ENCODE measurements around the gene ANKRD50.

The ANKRD50 gene

DNA sequence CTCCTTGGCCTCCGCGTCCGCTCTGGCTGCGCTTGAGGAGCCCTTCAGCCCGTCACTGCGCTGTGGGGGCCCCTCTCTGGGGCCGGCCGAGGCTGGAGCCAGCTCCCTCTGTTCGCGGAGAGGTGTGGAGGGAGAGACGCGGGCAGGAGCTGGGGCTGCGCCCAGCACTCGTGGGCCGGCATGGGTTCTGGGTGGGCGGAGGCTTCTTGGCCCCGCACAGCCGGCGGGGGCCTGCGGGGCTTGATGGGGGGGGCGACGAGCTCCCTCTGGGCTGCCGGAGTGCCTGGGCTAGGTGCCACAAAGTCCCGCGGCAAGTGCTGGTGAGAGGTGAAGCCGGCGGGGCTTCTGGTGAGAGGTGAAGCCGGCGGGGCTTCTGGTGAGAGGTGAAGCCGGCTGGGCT, 61.9 kb downstream of the ANKRD50 start:
- Histone ChIP-seq H3K4me3 (ENCODE audit: low read length) (no peak overlapping the region), H3K9me3 (ENCODE audit: control insufficient read depth, low read depth, low read length) (no peaks in the 10 kb centered on the region), H3K4me1 (ENCODE audit: control insufficient read depth, low read depth, low read length) (no peaks in the 10 kb centered on the region), H3K27me3 (ENCODE audit: control insufficient read depth, insufficient read depth, low read length) (no peaks in the 10 kb centered on the region), H3K36me3 (ENCODE audit: control insufficient read depth, low read depth, low read length) (no peaks in the 10 kb centered on the region), H3K27ac (ENCODE audit: low read length) (no peak overlapping the region), H3K9ac (ENCODE audit: low read length) (no peak overlapping the region)

DNA sequence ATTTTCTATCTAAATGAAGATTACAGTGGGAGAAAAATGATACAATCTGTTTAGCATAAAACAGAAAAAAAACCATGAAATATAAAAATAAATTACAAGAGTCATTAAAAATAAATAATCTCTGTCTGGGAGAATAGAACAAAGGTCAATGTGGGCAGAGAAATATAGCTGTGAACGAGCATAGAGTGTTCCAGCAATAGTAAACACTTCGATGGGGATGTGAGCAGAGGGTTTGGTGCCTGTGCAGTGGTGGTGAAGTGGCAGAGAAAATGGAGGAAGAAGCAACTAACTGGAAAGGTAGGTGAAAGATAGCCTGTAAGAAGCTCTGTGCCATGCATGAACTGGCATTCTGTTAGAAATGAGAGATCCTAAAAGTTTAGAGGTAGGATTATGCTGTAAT, 64.9 kb downstream of the ANKRD50 start:
- no peaks in the 10 kb centered on the region for H3K36me3 ChIP-seq (ENCODE audit: control insufficient read depth, low read depth, low read length)
- H3K27ac ChIP-seq (ENCODE audit: low read length), result no peak overlapping the region
- H3K27me3 ChIP-seq (ENCODE audit: control insufficient read depth, insufficient read depth, low read length), result no peaks in the 10 kb centered on the region
- H3K9me3 ChIP-seq (ENCODE audit: control insufficient read depth, low read depth, low read length), result no peaks in the 10 kb centered on the region
- H3K9ac ChIP-seq (ENCODE audit: low read length), result no peak overlapping the region
- H3K4me3 ChIP-seq (ENCODE audit: low read length), result no peak overlapping the region
- peaks cover 5% of the 10 kb centered on the region for H3K4me1 ChIP-seq (ENCODE audit: control insufficient read depth, low read depth, low read length)

DNA sequence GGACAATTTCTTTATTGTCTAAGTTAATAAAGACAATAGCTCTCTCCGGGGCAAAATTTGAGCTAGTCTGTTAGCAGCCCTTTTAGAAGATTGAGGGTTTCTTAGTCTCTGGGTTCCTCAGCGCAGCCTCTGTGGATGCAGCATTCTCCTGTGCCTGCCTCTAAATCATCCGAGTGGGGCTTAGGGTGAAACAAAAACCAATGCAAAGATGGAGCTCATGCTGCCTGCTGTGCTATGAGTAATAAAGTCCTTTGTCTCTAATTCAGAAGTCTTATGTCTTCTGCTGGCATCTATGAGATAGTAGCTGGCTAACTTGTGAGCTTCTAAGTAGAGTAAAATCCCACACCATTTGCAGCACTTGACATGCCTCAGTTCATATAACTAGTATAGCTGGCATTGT, 67.9 kb downstream of the ANKRD50 start:
- Histone ChIP-seq H3K4me1 (ENCODE audit: control insufficient read depth, low read depth, low read length) (peaks cover 15% of the 10 kb centered on the region), H3K27ac (ENCODE audit: low read length) (no peak overlapping the region), H3K9ac (ENCODE audit: low read length) (no peak overlapping the region), H3K27me3 (ENCODE audit: control insufficient read depth, insufficient read depth, low read length) (no peaks in the 10 kb centered on the region), H3K9me3 (ENCODE audit: control insufficient read depth, low read depth, low read length) (no peaks in the 10 kb centered on the region), H3K4me3 (ENCODE audit: low read length) (no peak overlapping the region), H3K36me3 (ENCODE audit: control insufficient read depth, low read depth, low read length) (no peaks in the 10 kb centered on the region)

DNA sequence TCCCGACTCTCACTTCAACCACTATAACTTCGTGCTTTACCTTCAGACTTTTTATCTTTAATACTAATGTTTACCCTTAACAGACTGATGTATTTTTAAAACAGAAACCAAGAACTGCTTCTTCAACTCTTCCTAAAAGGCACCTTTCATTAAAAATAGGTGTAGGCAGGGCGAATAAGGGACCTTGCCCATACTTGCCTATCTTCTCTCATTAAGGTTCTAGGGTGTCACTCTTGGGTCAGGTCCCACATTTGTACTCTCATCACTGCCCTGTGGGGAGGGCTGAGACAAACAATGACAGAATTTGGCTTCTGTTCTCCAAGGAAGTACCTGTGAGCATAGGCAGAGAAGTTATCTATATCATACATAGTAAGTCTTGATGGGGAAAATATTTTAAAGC, 69.7 kb downstream of the ANKRD50 start:
- Histone ChIP-seq H3K4me1 (ENCODE audit: control insufficient read depth, low read depth, low read length) (peaks cover 18% of the 10 kb centered on the region), H3K4me3 (ENCODE audit: low read length) (no peak overlapping the region), H3K27ac (ENCODE audit: low read length) (no peak overlapping the region), H3K9me3 (ENCODE audit: control insufficient read depth, low read depth, low read length) (no peaks in the 10 kb centered on the region), H3K27me3 (ENCODE audit: control insufficient read depth, insufficient read depth, low read length) (no peaks in the 10 kb centered on the region), H3K36me3 (ENCODE audit: control insufficient read depth, low read depth, low read length) (no peaks in the 10 kb centered on the region), H3K9ac (ENCODE audit: low read length) (no peak overlapping the region)

DNA sequence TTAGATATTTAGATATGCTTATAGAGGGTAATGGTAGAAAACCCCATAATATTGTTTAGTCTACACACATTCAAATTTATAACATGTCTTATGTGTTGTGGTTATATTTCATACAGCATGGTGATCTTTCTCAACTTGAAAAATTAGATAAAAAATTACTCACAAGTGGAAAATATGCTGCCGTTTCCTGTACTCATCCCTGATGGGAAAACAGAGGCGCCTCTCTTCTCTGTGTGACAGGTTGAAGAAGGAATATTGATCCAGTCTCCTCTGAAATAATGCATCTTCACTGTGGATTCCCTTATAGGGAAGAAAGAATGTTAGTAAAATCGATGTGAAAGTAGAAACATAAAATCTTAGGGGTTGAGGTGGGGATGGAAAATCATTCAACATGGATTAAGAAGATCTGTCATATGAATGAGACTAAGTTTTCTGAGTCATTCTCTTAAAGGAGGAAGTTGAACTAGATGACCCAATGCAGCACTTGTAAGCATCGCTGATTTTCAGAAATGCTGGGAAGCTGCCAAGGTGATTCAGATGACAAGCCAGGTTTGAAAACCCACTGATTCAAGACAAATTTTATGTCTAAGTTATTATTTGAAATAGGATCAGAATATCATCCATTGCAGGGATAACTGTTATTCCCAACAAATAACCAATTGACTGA, 70.7 kb downstream of the ANKRD50 start:
- H3K36me3 ChIP-seq (ENCODE audit: control insufficient read depth, low read depth, low read length), result no peaks in the 10 kb centered on the region
- no peak overlapping the region for H3K27ac ChIP-seq (ENCODE audit: low read length)
- peaks cover 22% of the 10 kb centered on the region for H3K4me1 ChIP-seq (ENCODE audit: control insufficient read depth, low read depth, low read length)
- H3K9ac ChIP-seq (ENCODE audit: low read length), result no peak overlapping the region
- H3K9me3 ChIP-seq (ENCODE audit: control insufficient read depth, low read depth, low read length), result no peaks in the 10 kb centered on the region
- H3K27me3 ChIP-seq (ENCODE audit: control insufficient read depth, insufficient read depth, low read length), result no peaks in the 10 kb centered on the region
- no peak overlapping the region for H3K4me3 ChIP-seq (ENCODE audit: low read length)

DNA sequence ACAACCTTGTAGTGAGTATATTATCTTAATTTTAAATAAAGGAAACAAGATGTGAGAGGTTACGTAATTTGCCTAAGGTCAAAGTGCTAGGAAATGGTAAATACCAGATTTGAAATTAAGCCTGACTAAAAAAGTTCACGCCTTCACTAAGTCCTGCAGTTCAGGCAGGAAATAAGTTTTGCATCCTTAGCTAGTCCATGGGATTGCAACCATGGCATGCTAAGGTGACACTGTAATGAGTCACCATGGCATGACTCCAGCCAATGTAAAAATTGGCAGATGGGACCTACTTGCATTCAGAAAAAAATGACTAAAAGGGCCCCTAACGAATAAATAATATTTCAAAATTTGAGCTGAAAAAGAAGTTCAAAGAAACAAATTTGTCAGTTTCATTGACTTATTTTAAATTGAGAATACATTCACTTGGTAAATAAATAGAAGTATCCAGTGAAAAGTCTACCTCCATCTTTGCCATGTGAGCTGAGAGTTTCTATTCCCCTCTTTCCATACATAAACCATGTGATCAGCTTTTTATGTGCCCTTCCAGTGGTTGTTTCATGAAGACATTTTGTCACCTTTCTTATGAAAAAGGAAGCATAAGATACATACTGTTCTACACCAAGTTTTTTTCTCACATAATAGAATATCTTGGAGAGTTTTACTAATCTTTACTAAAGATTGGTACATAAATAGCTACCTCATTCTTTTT, 72.4 kb downstream of the ANKRD50 start:
- Histone ChIP-seq H3K9ac (ENCODE audit: low read length) (no peak overlapping the region), H3K27me3 (ENCODE audit: control insufficient read depth, insufficient read depth, low read length) (no peaks in the 10 kb centered on the region), H3K9me3 (ENCODE audit: control insufficient read depth, low read depth, low read length) (no peaks in the 10 kb centered on the region), H3K4me1 (ENCODE audit: control insufficient read depth, low read depth, low read length) (peaks cover 29% of the 10 kb centered on the region), H3K4me3 (ENCODE audit: low read length) (no peak overlapping the region), H3K27ac (ENCODE audit: low read length) (no peak overlapping the region), H3K36me3 (ENCODE audit: control insufficient read depth, low read depth, low read length) (no peaks in the 10 kb centered on the region)

DNA sequence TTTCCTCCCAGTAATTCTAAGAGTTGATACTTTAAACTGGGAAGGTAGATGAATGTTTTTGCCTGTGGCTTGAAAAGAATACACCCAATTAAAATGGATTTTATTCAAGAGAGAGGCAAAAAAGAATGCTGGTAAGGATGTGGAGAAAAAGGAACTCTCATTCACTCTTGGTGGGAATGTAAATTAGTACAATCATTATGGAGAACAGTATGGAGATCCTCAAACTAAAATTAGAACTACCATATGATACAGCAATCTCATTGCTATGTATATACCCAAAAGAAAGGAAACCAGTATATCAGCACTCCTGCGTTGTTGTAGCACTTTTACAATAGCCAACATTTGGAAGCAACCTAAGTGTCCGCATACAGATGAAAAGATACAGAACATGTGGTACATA, 75.2 kb downstream of the ANKRD50 start:
- no peaks in the 10 kb centered on the region for H3K9me3 ChIP-seq (ENCODE audit: control insufficient read depth, low read depth, low read length)
- peaks cover 37% of the 10 kb centered on the region for H3K4me1 ChIP-seq (ENCODE audit: control insufficient read depth, low read depth, low read length)
- H3K4me3 ChIP-seq (ENCODE audit: low read length), result no peak overlapping the region

DNA sequence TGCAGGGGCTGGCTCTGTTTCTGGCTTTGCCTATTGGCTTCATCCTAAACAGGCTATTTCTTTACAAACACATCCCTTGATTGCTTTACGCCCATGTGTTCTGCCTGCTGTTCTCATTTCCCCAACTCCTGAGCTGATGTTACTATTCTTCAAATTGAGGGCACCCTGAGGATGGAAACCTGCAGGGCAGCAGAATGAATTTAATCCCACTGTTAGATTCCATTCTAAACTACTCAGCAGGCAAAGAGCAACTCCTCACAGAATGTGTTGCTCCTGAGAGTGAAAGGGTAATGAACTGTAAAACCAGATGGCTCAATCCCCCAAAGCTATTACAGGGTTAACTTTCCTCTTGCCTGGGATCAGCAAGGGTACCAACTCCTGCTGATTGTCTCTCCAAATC, 75.7 kb downstream of the ANKRD50 start:
- Histone ChIP-seq H3K36me3 (ENCODE audit: control insufficient read depth, low read depth, low read length) (no peaks in the 10 kb centered on the region), H3K9ac (ENCODE audit: low read length) (no peak overlapping the region), H3K27me3 (ENCODE audit: control insufficient read depth, insufficient read depth, low read length) (no peaks in the 10 kb centered on the region), H3K27ac (ENCODE audit: low read length) (no peak overlapping the region), H3K9me3 (ENCODE audit: control insufficient read depth, low read depth, low read length) (no peaks in the 10 kb centered on the region), H3K4me1 (ENCODE audit: control insufficient read depth, low read depth, low read length) (peaks cover 32% of the 10 kb centered on the region), H3K4me3 (ENCODE audit: low read length) (no peak overlapping the region)

More for the DNA sequence above, 75.2 kb downstream of the ANKRD50 start:
- H3K27me3 ChIP-seq (ENCODE audit: control insufficient read depth, insufficient read depth, low read length), result no peaks in the 10 kb centered on the region
- no peak overlapping the region for H3K27ac ChIP-seq (ENCODE audit: low read length)
- no peaks in the 10 kb centered on the region for H3K36me3 ChIP-seq (ENCODE audit: control insufficient read depth, low read depth, low read length)
- H3K9ac ChIP-seq (ENCODE audit: low read length), result no peak overlapping the region

DNA sequence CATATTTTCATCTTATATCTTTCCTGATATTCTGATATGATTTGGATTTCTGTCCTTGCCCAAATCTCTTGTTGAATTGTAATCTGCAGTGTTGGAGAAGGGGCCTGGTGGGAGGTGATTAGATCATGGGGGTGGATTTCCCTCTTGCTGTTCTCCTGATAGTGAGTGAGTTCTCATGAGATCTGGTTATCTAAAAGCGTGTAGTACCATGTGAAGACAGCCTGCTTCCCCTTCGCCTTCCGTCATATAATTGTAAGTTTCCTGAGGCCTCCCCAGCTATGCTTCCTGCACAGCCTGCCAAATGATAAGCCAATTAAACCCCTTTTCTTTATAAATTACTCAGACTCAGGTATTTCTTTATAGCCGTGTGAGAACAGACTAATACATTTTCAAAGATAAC, 77.2 kb downstream of the ANKRD50 start:
- Histone ChIP-seq H3K27me3 (ENCODE audit: control insufficient read depth, insufficient read depth, low read length) (no peaks in the 10 kb centered on the region), H3K9me3 (ENCODE audit: control insufficient read depth, low read depth, low read length) (no peaks in the 10 kb centered on the region), H3K4me3 (ENCODE audit: low read length) (no peak overlapping the region), H3K36me3 (ENCODE audit: control insufficient read depth, low read depth, low read length) (no peaks in the 10 kb centered on the region), H3K27ac (ENCODE audit: low read length) (no peak overlapping the region), H3K9ac (ENCODE audit: low read length) (no peak overlapping the region), H3K4me1 (ENCODE audit: control insufficient read depth, low read depth, low read length) (peaks cover 34% of the 10 kb centered on the region)

DNA sequence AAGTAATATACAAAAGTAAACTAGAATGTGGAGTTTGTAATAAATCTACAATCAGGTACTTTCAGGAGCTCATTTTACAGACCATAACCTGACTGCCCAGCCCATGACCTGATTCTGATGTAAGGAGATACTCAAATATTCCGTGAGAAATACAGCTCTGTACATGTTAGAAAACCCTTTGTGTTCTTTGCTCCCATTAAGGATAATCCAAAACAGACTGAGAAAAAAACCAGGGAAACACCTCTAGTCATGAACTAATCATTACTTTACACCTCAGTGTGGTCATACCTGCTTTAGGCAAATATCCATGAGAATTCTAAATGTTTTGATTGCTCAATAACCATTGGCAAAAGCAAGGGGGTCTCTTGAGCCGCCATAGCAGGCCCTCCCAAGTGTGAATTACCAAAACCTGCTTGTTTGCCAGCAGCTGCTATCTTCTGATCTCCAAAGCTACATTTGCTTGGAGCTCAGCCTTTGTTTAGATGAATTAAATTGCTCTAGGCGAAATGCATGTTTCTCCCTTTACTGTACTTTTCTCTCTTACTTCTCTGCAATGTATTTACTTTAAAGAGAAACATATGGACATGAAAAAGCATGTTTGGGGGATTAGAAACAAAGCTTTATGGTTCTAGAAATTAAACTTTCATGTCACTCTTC, 79.1 kb downstream of the ANKRD50 start:
- no peak overlapping the region for H3K4me3 ChIP-seq (ENCODE audit: low read length)
- H3K27ac ChIP-seq (ENCODE audit: low read length), result no peak overlapping the region
- no peak overlapping the region for H3K9ac ChIP-seq (ENCODE audit: low read length)
- peaks cover 31% of the 10 kb centered on the region for H3K4me1 ChIP-seq (ENCODE audit: control insufficient read depth, low read depth, low read length)
- H3K27me3 ChIP-seq (ENCODE audit: control insufficient read depth, insufficient read depth, low read length), result no peaks in the 10 kb centered on the region
- no peaks in the 10 kb centered on the region for H3K36me3 ChIP-seq (ENCODE audit: control insufficient read depth, low read depth, low read length)
- H3K9me3 ChIP-seq (ENCODE audit: control insufficient read depth, low read depth, low read length), result no peaks in the 10 kb centered on the region

DNA sequence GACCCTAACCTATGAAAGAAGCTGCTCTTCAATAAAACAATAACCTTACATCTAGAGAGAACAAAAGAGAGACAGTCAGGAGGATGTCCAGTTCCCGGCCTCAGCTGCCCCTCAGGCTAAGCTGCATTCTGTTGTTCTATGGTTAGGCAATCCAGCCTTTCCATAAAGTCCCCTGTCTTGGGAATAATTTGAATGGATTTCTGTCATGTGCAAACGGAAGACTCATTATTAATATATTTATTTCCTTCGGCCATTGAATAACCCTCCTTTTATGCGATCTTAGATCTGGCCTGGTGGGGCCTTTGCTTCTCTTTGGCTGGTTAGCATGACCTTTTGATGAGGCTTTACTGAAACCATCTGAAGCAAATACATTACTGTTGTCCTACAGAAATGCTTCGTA, 80.1 kb downstream of the ANKRD50 start:
- H3K9ac ChIP-seq (ENCODE audit: low read length), result no peak overlapping the region
- no peaks in the 10 kb centered on the region for H3K27me3 ChIP-seq (ENCODE audit: control insufficient read depth, insufficient read depth, low read length)
- no peak overlapping the region for H3K27ac ChIP-seq (ENCODE audit: low read length)
- no peaks in the 10 kb centered on the region for H3K9me3 ChIP-seq (ENCODE audit: control insufficient read depth, low read depth, low read length)
- peaks cover 31% of the 10 kb centered on the region for H3K4me1 ChIP-seq (ENCODE audit: control insufficient read depth, low read depth, low read length)
- H3K4me3 ChIP-seq (ENCODE audit: low read length), result no peak overlapping the region
- H3K36me3 ChIP-seq (ENCODE audit: control insufficient read depth, low read depth, low read length), result no peaks in the 10 kb centered on the region

DNA sequence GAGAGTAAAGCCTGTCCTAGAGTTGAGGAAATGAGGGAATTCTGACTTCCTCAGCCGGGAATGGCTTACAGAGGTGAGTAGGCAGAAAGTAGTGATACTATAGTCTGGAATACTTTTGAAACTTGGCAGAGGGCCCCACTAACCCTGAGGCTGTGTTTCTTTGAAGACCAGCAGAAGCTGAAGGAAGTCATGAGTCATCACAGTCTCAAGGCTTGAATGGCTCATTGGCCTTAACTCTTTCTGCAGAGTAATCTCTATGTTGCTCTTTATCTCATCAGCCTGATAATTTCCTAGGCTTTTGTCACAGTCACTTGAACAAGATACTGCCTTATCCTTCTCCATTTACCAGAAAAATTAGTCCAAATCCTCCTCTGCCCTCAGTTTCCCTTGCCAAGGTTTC, 80.8 kb downstream of the ANKRD50 start:
- Histone ChIP-seq H3K9me3 (ENCODE audit: control insufficient read depth, low read depth, low read length) (no peaks in the 10 kb centered on the region), H3K27ac (ENCODE audit: low read length) (no peak overlapping the region), H3K4me3 (ENCODE audit: low read length) (no peak overlapping the region), H3K9ac (ENCODE audit: low read length) (no peak overlapping the region), H3K27me3 (ENCODE audit: control insufficient read depth, insufficient read depth, low read length) (no peaks in the 10 kb centered on the region), H3K36me3 (ENCODE audit: control insufficient read depth, low read depth, low read length) (no peaks in the 10 kb centered on the region), H3K4me1 (ENCODE audit: control insufficient read depth, low read depth, low read length) (peaks cover 27% of the 10 kb centered on the region)
